Stimulated activated naive CD4-positive, alpha-beta T cell (primary cell): ENCODE measurements around the gene MOSPD3.

ENCODE experiments used
- DNase-seq, 6 experiments: peaks; one replicate each; lab custom pipeline; 2025; lab: John Stamatoyannopoulos, UW

Gene MOSPD3

DNA sequence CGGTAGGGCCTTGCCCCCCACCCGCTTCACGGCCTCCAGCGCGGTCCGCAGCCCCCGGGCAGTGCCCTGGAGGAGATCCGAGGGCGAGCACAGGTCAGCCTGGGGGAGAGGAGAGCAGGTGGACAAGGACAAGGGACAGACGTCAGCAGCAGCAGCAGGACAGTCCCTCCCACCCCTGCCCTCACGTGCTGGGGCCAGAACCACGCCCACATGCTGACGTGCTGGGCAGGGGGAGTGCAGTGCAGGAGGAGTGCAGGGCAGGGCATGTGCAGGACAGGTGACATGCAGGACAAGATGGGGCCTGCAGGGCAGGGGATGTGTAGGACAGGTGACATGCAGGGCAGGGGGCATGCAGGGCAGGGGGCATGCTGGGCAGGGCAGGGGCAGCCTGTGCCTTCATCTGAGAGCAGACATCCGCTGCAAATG, 37.1 kb upstream of the MOSPD3 start:
- DNase-seq, result no peak

DNA sequence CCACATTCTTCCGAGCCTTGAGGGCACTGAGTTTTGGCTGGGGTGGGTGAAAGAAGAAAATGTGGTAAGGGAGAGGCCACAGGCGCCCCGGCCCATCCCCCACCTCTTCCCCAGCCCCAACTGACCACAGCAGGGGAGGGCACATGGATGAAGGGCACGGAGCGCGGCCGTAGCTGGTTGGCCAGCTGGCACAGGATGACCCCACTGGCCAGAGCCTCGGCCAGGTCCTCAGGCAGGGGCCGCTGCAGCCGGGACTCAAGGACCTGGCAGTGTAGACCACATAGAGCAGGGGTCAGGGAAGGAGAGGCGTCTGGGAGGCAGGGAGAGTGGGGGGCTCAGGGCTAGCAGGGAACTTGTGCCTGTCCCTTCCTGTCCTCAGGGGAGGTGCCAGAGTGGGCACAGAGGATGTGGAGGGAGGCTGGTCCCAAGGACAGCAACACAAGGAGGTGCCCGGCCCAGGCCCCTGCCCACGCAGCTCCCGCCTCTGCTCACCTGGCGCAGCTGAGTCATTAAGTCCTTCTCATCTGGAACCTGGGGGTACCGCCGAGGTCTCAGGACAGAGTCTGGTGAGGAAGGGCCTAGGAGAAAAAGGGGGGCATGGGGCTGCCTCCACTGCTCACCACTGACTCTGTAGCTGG, 36.5 kb upstream of the MOSPD3 start:
- DNase-seq, result no peak

DNA sequence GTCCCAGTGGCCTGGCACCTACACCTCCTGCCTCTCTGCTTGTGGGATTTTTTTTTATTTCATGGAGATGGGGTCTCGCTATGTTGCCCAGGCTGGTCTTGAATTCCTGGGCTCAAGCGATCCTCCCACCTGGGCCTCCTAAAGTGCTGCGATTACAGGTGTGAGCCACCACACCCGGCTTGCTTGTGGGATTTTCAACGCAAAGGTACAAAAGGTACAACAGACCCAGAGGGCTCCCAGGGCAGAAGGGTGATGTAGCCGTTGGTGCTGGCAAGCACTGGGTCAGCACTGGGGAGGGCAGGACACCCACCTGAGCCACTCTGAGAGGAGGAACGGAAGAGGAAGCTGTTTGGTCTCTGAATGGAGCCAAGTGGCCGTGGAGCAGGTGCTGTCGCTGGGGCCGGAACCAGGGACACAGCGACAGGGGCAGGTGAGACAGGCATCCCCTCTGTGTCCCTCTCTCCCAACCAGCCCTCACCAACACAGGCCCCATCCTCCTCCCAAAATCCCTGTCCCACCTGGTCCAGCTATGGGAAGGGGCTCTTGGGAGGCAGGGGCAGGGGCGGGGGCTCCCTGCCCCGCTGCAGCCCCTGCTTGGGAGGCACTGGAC, 35.9 kb upstream of the MOSPD3 start:
- DNase-seq, result no peak

DNA sequence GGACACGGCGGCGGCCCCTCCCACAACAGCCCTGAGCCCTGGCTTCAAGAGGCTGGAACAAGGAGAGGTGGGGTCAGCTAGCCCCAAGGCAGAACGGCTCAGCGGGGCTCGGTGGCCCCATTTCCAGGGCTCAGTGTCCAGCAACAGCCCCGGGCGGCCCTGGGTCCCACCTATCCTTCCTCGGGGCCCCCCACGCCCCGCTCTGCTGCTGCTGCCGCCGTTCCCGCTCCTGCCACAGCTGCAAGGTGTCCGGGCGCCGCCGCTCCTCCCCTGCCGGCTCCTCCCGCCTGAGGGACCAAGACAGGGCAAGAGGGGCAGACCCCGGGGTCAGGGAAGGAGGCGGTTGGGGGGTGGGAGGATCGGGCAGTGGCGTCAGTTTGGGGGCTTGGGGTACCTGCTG, 35.2 kb upstream of the MOSPD3 start:
- DNase-seq, result no peak

DNA sequence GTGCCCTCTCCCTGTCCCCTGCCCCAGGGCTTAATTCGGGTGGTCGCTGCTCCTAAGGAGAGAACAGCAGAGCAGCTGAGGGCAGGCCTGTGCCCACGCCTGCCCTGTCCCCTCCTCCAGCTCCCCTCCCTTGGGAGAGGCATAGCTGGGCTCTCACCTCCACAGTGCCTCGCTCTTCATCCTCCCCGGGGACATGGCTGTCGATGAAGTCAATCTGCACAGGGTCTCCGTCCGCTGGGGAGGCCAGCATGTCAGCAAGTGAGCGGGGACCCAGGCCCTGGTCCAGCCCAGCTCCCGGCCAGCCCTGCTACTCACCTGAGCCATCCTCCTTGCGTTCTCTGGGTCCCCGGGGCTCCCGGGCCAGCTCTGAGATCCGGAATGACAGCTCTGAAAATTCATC, 34.8 kb upstream of the MOSPD3 start:
- DNase-seq, result no peak

DNA sequence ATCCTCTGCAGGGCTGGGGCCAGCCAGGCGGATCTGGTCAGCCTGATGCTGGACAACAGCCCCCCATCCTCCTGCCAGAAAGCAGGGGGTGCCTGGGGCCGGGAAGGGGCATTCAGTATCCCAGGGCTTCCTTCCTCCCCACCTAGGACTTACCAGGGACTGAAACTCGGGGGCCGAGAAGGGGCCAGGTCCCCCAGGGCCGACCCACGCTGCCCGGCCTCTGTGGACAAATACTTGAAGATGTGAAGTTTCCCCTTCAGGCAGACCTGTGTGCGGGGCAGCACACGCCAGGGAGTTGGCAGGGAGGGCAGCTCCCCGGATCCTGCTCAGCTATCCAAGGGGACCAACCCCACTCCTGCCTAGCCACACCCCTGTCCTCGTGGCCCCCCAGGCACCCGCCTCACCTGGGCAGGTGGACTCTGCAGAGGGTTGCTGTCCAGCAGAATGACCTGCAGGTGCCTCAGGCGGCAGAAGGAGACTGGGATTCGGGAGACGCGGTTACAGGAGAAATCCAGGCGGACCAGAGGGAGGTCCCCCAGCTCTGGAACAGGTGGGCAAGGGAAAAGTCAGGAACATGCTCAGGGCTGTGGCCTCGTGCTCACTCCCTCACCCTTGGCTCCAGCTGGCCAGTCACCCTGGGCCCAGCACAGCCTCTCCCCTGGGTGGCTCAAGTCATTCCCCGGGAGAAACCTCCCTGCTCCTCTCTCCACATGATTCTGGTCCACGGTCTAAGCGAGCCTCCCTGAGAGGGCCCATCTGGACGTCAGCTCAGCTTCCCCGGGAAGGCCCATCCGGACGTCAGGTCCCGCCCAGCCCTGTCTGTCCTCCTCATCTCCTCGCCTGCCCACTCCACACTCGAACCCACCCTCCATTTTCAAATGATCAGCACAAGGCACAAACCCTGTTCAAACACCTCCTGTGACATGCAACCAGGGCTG, 33.8 kb upstream of the MOSPD3 start:
- no peak for DNase-seq

DNA sequence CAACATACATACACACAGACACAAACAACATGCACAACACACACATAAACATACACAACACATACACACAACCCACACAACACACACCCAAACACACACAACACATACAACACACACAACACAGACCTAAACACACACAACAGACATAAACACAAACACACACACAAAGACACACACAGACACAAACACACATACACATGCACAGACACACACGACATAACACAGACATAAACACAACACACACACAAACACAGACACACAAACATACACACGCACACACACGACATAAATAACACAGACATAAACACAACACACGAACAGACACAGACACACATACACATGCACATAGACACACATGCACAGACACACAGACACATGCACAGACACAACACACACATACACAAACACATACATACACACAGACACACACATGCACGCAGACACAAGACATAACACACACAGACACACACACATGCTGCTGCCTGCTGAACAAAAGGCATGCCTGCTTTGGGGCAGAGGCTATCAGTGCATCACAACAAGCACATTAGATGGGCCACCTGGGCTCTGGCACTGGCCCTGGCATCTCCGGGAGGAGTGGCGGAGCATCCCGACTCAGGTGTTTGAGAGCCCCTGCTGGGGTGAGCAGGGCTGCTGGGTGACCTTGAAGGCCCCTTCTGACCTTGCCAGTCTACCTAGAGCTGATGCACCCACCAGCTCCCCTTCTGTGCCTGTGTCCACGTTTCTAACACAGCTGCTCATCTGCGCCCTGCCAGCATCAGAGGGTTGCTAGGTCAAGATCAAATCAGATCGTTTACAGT, 31.7 kb upstream of the MOSPD3 start:
- no peak for DNase-seq

DNA sequence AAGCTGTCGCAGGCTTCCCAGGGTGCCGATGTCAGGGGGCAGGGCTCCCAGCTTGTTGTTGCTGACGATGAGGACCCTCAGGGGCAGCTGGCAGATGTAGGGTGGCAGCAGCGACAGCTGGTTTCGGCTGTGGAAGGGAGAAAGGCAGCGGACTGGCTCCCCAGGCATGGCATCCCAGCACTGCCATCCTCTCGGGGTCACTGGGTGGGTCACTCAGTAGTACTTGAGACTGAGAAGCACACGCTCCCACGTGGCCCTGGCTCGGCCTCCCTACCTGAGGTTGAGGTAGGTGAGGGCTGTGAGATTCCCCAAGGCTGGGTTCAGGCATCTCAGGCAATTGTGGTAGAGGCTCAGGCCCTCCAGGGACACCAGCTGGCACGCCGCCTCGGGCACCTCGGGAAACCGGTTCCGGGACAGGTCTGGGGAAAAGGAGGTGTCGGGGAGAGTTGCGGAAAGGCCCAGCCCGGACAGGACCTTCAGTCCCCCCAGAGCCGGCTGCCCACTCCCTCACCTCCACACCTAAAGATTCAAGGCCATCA, 30.2 kb upstream of the MOSPD3 start:
- no peak for DNase-seq

DNA sequence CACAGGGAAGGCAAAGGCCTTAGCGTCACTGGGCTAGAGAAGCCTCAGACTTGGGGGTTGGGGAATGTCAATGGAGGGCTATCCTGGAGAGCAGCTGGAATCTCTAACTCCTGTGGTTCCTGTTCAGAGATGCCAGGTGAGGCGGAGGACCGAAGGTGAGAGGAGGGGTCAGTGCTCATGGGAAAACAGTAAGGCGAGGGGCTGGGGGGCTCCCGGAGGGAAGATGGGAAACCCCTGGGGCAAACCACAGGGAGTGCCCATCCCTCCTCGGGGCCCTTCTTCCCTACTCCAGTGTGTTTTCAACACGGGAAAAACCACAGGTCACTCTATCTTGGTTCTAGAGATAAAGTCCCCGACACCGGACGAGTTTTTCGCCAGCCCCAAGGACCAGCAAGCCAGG, 29.7 kb upstream of the MOSPD3 start:
- no peak for DNase-seq

DNA sequence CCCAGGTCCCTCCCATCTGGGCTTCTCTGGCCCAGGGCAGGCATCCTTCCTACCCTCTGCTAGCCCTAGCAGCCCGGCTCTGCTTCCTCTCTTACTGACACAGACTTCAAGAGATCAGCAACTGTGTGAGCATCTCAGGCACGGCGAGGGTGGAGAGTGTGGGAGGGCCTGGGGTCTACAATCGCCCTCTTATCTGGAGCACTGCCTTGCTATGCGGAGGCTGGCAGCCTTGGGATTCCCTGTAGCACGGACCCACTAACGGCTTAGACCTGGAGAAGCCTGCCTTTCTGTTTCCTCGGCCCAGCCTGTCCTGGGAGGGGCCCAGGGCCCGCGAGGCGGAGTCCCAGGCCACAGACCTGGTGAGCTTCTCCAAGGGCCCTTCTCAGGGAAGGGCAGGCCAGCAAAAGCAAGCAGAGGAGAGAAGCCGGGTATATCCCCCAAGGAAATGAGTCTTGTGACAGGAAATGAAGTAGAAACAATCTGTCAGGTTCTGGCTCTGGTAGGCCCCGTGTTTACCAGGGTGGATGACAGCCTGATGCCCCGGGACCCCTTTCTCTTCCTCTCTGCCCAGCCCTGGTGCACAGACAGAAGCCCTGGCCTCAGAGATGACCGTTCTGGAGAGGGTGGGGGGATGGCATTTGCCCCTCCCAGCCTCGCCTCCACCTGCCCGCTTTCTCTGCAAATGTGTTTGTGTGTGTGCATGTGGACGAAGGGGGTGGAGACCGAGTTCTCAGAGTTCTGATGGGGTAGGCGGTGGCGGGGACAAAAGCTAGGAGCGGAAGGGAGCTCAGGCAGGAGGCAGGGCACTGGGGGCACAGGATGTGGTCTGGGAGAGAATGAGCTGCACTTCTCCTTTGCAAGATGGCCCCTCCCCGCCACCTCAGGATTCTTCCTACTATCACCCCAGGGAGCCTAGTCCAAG, 28.9 kb upstream of the MOSPD3 start:
- peak; percentile 33 to 89 (median 73) for DNase-seq

DNA sequence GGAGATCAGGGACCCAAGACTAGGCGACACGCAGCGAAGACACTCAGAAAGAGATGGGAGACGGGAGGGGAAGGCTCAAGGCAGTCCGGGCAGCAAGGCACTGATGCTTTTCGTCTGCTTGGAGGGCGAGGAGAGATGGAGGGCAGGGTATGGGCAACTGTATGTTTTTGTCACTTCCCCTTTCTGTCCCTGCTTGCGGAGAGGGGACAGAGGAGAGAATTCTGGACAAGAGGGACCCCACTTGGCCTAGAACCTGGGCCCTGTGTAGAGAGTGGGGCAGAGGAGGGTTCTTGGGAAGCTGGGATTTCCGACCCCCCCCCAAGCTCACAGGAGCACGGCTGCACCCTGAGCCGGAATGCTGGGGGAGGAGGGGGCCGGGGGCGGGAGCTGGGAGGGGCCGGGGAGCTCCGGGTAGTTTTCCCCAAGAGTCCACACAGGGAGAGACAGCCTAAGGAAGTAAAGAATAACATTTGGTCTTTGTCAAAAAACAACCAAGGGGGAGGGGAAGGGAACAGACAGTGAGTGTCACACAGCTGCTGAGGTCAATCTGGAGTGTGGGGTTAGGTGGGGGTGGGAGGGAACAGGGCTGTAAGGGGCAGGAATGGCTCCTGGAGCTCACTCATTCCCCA, 28.2 kb upstream of the MOSPD3 start:
- no peak for DNase-seq

DNA sequence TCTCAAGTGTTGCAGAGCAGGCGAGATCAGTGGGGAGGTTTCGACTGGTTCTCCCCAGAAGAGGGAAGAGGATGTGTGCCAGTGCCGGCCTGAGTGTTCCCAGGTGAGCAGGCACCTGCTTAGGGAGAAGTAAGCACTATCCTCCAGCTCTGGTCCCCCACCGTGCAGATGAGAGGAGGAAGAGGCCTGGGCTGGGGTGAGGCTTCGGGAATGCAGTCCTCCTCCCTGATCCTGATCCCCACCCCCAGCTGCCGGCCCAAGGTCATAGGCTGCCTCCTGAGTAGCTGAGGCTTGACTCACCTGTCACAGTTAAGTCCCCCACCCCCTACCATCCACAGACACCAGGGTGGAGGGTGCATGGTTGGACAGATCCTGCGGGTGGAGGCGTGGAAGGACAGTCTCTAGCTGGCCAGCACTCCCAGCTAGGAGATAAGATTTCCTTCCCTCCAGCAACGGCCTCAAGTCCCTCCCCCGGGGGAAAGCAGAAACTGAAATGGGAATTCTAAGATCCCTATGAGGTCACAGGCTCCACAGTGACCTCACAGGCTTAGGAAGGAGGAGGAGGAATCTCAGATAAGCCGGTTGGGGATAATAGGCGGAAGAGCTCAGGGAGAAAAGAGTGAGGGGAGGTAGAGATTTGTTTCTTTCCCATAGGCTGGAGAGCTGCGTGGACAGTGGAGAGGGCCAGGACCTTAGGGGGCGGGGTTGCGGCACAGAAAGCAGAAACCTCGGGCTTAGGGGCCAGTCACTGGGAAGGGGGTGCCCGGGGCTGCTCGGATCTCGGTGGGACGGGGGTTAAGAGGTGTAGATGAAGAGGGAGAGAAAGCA, 27.4 kb upstream of the MOSPD3 start:
- DNase-seq, result peak in 1 of 6 experiments; percentile 15

DNA sequence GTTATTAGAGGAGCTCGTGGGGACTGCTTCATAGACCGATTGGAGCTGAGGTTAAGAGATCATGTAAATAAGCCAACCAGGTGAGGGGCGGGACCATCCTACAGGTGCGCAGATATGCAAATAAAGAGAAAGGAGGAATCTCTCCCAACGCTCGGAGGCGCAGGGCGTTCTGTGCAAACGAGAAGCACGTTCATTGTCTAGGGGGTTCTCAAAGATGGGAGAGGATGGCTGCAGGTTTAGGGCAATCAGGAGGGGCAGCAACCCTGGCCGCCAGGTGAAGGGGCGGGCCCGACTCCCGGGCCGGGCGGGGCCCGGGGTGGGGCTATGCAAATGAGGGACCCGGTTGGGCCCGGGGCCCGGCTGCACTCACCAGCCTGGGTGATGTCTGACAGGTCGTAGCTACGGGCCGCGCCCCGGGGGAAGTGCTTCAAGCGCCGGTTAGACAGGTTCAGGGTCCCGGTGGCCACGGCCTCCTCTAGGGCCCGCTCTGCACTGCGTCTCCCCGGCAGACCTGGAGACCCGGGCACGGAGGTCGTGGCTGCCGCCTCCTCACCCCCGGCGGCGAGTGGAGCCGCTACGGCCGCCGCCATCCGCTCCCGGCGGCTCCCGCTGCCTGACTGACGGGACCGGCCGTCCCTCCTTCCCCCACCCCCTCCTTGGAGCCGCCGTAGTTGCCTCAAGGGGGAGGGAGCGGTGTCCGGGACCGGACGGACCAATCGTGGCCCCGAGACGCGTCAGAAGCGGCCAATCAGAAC, 26.7 kb upstream of the MOSPD3 start, which contains the start of gene LRCH4:
Gene LRCH4 (minus strand): TSS at position 619 of the 755 bp plus-strand sequence. CDS start 29 bp downstream, at position 590.
- peak; percentile 56 to 85 (median 73) for DNase-seq

DNA sequence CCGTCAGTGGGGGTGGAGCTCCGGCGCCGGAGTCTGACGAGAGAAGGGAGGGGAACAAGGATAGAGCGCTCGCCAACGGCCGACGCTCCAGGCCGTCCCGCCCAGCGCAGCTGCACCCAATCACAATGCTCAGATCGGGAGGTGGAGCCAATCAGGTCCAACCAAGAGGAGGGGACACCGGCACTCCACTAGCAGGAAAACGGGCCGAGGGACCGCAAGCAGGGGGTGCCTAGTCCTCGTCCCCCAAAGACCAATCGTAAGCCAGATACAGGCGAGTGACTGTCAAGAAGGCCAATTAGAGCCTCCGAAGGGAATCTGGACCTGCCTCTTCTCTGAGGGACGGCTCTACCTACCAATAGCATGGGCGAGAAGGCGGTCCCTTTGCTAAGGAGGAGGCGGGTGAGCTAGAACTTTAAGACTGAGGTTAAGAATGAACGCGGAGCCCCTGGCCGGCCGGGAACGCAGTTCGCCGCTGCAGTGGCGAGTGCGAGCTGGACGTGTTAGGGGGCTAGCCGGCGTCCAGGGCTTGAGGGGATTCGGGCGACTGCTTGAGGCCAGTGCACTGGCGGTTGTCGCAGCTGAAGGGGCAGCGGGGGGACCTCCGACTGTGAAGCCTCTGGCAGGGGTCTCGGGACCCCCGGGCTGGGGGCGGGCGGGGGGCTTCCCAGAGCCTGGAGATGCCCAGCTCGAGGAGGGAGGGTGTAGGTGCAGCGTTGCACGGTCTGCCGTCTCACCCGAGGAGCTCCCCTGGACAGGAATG, 25.9 kb upstream of the MOSPD3 start, which contains the start of gene FBXO24:
Gene FBXO24 (plus strand): TSS at position 63 of the 760 bp plus-strand sequence. CDS start 298 bp downstream, at position 361.
- peak; percentile 97 to 100 (median 100) for DNase-seq

DNA sequence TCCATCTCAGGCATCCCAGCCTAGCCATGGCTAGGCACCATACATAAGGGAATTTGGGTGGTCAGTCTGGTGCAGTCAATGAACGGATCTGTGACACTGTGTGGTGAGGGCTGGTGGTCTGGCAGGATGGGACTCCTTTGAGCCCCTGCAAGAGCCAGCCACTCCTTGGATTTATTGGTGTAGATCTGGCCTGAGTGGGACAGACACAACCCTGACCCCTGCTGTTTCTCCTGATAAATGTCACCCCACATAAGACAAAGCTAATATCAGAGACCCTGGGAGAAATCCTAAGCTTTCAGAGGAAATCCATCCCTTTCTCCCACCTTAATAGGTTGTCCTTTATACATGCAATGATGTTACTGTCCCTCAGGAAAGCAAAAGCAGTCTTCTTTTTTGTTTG, 23.9 kb upstream of the MOSPD3 start:
- no peak for DNase-seq

DNA sequence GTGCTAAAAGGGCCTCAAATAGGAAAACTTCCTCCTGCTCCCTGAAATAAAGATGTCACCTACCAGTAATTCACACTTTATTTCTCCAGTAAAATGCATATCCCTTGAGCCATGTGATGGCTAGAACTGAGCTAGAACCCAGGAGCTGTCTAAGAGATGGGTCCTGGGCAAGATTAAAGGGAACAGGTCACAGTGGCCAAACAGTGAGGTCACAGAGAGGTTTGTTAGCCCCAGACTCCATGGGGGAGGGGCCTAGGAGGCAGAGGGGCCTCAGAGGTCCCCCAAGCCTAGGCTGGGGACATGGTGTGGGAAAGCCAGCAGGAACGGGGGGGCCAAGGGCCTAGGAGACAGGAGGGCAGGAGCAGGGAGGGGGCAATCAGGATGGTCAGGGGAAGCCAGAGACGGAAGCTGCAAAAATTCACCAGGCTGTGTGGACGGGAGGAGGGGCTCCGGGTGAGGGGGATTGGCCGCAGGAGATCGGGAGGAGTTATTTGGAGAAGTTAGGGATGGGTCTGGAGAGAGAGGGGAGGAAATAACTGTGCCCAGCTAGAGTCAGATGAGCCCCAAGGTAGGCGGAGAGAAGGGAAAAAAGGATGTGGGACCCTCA, 22.9 kb upstream of the MOSPD3 start:
- DNase-seq, result no peak
